Neuron (in vitro differentiated cells): ENCODE measurements around the gene GRB10.

Experiments used
- H2AFZ ChIP-seq: one replicate; pipeline ENCODE4 v1.6.1; 2013; ENCODE audit warnings: low read depth, mild to moderate bottlenecking, inconsistent platforms, low read length, moderate library complexity
- H3K27me3 ChIP-seq: one replicate; pipeline ENCODE4 v1.6.1; 2013; ENCODE audit warnings: low read length; ENCODE audit not compliant: insufficient read depth
- H3K36me3 ChIP-seq: one replicate; pipeline ENCODE4 v1.6.1; 2013; ENCODE audit warnings: low read length; ENCODE audit not compliant: insufficient read depth
- H3K4me1 ChIP-seq: one replicate; pipeline ENCODE4 v1.6.1; 2013; ENCODE audit warnings: low read length; ENCODE audit not compliant: insufficient read depth
- H3K4me3 ChIP-seq: 2 replicates; pipeline ENCODE4 v1.5.1; 2013; ENCODE audit warnings: mild to moderate bottlenecking, low read length, moderate library complexity
- H3K9me3 ChIP-seq: one replicate; pipeline ENCODE4 v1.6.1; 2013; ENCODE audit warnings: low read length

Gene GRB10

DNA sequence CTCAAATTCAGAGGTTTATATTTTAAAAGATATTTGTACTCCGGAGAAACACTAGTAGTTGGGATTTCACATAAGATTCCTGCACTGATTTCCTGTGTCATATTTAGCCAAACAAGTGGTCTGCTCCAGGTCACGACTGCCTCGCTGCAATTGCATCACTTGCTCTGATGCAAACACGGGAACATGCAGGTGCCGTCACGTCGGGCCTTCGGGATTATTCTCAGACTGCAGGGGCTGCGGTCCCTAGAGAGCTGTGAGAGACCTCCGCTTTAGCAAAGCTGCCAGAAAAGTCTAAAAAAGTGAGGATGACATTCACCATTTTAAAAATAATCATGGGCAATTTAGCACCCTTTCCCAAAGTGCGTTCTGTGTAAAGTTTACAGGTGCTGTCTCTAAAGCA lies 124.0 kb downstream of the GRB10 start:
- Histone ChIP-seq H2AFZ (no peak overlapping the region), H3K36me3 (peaks cover 48% of the 10 kb centered on the region), H3K9me3 (no peaks in the 10 kb centered on the region), H3K4me1 (no peaks in the 10 kb centered on the region), H3K27me3 (no peaks in the 10 kb centered on the region), H3K4me3 (no peak overlapping the region)

DNA sequence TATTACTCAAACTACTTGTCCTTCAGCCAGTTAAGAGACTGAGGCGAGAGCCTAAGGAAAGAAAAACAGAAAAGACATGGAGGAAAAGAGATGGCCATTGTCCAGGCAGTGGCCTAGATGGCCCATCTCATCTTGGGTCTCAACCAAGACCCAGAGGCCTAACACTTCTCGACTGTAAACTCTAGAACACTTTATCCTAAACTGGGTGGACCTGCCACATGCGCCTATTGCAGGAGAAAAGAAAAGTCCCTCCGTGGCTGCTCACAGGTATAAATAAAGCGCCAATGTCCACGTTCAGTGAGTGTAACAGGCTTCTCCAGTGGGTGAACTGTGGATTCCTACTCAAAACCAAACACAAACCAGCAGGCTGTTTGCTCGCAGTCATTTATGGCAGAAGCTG lies 124.8 kb downstream of the GRB10 start:
- no peak overlapping the region for H2AFZ ChIP-seq
- H3K4me1 ChIP-seq = no peaks in the 10 kb centered on the region
- H3K9me3 ChIP-seq = no peaks in the 10 kb centered on the region
- H3K36me3 ChIP-seq = peaks cover 42% of the 10 kb centered on the region
- no peak overlapping the region for H3K4me3 ChIP-seq
- H3K27me3 ChIP-seq = no peaks in the 10 kb centered on the region

DNA sequence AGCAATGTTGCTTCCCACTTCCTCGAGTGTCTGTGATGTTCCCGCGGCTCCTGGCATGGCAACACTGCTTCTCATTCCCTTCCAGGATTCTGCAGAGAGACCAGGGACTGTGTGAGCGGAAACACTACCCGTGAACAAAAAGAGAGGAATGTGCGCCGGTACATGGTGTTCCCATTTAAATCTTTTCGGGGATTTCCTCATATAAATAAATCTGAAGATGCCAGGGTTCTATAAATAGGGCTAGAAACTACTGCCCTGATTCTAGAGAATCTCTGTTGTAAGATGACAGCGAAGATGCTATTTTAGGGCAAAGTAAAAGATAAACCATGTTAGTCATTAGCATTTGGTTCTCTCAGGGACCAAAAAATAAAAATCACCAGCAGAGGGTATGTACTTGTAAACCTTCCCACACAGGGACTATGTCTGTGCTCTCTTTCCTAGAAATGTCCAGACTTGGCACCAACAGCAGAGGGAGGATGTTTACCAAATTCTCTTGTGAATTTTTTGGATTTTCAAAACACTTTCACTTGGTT lies 125.3 kb downstream of the GRB10 start:
- Histone ChIP-seq H3K9me3 (no peaks in the 10 kb centered on the region), H3K4me3 (no peak overlapping the region), H3K27me3 (no peaks in the 10 kb centered on the region), H3K36me3 (peaks cover 37% of the 10 kb centered on the region), H2AFZ (no peak overlapping the region), H3K4me1 (no peaks in the 10 kb centered on the region)

DNA sequence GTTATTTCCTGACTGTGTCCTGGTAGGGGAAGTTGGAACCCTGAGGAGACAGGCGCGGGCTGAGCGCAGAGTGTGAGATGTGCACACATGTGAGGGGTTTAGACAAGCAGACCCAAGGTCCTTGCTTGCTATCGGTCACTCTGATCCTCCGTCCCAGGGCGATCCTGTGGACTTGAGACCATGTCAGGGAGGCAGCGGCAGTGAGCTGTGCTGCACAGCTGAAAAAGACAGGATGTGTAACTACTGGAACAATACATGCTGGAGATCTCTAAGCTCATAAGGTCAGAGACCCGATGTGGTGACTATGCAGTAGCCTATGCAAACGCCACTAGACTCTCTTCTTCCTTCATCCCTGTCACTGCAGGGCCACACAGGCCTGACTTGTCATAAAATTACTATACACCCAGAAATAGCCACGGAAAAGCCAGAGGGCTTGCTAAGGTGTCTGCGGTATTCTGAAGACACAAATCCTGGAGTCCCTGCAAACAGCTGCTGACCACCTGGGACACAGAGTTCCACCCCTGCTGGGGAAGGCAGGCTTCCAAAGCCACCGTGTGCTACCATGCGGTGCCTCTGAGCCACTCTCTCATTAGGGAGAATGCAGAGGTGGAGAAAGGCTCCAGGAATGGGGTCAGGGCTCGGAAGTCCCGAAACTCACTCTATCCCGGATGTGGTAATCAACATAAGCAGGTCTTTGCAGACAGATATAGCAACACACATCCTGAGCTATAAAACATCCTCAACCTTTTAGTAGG lies 126.4 kb downstream of the GRB10 start:
- no peak overlapping the region for H2AFZ ChIP-seq
- peaks cover 27% of the 10 kb centered on the region for H3K36me3 ChIP-seq
- H3K4me1 ChIP-seq = no peaks in the 10 kb centered on the region
- no peaks in the 10 kb centered on the region for H3K9me3 ChIP-seq
- H3K4me3 ChIP-seq = no peak overlapping the region
- H3K27me3 ChIP-seq = no peaks in the 10 kb centered on the region

DNA sequence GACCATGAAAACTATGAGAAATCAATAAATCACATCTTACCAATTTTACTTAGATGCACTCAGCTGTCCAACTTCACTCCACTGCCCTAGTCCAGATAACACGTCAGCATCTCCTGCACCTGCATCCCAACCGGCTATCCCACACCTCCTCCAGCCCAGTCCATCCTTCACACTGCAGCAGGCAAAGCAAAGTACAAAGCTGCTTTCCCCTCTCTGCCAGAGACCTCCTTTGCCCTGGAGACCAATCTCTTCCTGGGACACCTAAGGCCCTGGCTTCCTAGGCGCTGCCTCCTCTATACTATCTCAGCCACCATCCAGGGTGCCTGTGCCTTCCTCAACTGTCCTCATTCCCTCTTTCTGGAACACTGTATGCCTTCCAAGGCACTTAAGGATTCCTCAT lies 127.2 kb downstream of the GRB10 start:
- H3K9me3 ChIP-seq = no peaks in the 10 kb centered on the region
- no peaks in the 10 kb centered on the region for H3K27me3 ChIP-seq
- H2AFZ ChIP-seq = no peak overlapping the region
- no peaks in the 10 kb centered on the region for H3K4me1 ChIP-seq
- peaks cover 28% of the 10 kb centered on the region for H3K36me3 ChIP-seq
- no peak overlapping the region for H3K4me3 ChIP-seq

DNA sequence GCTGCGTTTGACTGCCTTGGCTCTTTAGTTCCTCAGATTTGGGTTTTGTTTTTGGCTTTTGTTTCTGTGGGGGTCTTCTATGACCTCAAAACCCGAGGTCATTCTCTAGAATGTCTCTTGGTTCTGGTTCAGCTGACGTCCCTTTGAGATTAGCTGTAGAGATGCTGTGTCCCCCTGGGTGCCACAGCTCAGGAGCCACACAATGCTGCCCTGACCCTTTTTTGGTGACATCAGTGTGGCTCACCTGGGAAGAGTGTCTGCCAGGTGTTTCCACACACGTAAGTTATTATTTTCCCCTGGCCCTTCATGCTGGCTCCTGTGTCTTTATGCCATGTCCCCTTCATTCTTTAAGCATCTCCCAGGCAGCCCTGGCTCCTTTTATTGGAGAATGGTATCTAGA lies 127.7 kb downstream of the GRB10 start:
- H3K4me3 ChIP-seq = no peak overlapping the region
- no peaks in the 10 kb centered on the region for H3K27me3 ChIP-seq
- H3K36me3 ChIP-seq = peaks cover 27% of the 10 kb centered on the region
- no peaks in the 10 kb centered on the region for H3K4me1 ChIP-seq
- H3K9me3 ChIP-seq = no peaks in the 10 kb centered on the region
- no peak overlapping the region for H2AFZ ChIP-seq

DNA sequence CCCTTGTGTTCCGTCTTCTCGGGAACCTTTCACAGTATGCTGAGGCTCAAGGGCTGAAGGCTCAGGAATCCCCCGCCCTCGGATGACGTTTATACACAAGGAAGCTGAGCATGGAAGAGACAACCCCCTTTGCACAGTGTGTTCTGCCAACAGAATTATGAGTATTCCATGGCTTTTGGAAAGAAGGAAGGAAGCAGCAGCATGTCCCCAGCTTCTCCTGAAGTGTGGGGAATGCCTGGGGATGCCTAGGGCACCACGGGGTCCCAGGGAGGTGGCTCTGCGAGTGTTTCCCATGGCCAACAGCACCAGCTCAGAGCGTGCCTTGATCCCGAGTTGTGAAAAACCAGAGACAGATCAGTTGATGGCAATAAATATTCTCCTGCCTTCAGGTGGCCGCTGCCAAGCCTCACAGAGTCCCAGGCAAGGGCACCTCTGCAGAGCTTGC lies 128.7 kb downstream of the GRB10 start:
- Histone ChIP-seq H3K27me3 (no peaks in the 10 kb centered on the region), H3K36me3 (peaks cover 18% of the 10 kb centered on the region), H3K9me3 (no peaks in the 10 kb centered on the region), H3K4me1 (no peaks in the 10 kb centered on the region), H2AFZ (no peak overlapping the region), H3K4me3 (no peak overlapping the region)

DNA sequence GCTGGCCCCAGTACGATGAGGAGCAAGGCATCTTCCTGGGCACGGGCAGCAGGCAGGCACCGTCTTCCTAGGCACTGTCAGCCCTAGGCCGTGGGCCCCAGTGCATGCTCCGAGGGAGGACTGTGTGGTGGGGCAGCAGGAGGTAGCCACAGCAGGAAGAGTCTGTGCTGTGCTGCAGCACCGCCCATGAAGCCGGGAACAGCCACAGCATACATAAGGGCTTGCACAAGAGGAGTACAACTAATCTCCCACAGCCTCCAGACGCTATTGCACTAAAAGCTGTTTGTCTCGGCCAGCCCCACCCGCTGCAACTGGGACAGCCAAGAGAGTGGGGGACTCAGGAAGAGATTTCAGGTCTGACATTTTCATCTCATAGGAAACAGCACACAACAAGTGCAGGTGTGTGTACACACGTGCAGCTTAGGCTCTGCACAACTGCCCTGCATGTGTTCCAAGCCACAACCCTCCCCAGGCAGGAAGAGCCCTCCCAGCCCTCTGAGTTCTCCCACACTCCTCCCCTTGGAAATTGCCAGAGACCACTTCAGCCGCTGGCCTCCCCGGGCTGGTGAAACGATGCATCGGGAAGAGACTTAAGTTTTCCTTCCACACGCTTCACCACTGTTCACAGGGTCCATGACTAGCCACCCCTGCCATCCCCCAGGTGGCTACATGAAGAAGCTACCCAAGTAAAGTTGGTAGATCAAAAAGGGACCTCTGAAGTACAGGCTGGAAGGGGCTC lies 129.4 kb downstream of the GRB10 start:
- H3K9me3 ChIP-seq = no peaks in the 10 kb centered on the region
- H3K36me3 ChIP-seq = peaks cover 17% of the 10 kb centered on the region
- H3K4me1 ChIP-seq = no peaks in the 10 kb centered on the region
- no peaks in the 10 kb centered on the region for H3K27me3 ChIP-seq
- H3K4me3 ChIP-seq = no peak overlapping the region
- no peak overlapping the region for H2AFZ ChIP-seq

DNA sequence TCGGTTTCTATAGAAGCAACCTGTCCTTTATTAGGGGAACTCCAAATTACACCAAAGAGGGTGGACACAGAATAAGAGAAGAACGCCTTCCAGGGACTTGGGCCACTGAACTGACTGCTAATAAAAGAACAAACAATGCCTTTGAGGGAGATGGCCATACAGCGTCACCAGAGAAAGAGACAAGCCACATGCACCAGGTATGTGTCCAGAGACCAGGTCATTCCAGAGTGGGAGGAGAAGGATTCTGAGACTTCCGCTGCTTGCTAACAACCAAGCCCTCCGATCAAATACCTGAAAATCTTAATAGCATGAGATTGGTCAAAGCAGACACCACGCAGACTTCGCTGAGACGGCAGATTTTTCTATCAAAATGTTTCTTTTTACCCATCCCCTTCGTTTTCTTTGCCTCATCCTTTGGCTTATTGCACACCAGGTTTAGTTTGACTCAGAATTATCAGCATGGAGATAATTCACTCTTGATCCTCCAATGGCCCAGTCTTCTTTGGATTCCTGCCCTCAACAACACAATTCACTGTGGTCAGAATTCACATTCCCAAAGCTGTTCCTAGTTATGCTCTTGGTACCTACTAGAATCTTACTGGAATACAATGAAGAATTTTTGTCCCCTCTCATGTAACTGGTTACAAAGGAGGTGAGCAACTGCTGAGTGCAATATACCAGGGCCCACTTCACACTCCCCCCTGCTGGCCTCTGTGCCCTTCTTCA lies 130.1 kb downstream of the GRB10 start:
- Histone ChIP-seq H3K27me3 (no peaks in the 10 kb centered on the region), H3K9me3 (no peaks in the 10 kb centered on the region), H3K36me3 (peaks cover 12% of the 10 kb centered on the region), H3K4me3 (no peak overlapping the region), H2AFZ (no peak overlapping the region), H3K4me1 (no peaks in the 10 kb centered on the region)

DNA sequence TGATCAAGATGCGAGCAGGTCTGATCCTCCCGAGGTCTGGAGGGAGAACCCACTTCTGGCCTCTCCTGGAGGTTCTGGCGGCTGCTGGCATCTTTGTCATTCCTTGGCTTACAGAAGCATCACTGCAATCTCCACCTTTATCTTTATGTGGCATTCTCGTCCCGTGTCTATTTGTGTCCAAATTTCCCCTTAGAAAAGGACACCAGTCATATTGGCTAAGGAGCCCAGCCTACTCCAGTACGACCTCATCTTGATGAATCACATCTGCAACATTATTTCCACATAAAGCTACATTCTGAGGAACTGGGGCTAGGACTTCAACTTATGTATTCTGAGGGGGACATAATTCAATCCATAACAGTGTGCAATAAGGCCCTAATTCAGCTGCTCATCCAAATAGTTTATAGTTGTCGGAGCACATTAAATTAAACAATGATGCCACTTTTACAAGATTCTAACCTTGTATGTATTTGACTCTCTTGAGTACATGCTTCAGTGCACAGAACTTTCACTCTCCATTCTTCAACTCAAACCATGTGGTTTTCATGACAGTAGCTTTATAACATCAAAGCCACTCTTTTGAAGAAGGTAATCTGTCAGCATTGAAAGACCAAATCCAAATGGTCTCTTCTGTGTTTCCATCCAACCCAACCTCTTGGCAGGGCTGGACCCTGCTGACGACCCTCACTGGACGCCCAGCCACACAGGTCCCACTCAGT lies 131.3 kb downstream of the GRB10 start:
- Histone ChIP-seq H3K4me3 (no peak overlapping the region), H3K36me3 (peaks cover 13% of the 10 kb centered on the region), H3K27me3 (no peaks in the 10 kb centered on the region), H3K4me1 (no peaks in the 10 kb centered on the region), H3K9me3 (no peaks in the 10 kb centered on the region), H2AFZ (no peak overlapping the region)

DNA sequence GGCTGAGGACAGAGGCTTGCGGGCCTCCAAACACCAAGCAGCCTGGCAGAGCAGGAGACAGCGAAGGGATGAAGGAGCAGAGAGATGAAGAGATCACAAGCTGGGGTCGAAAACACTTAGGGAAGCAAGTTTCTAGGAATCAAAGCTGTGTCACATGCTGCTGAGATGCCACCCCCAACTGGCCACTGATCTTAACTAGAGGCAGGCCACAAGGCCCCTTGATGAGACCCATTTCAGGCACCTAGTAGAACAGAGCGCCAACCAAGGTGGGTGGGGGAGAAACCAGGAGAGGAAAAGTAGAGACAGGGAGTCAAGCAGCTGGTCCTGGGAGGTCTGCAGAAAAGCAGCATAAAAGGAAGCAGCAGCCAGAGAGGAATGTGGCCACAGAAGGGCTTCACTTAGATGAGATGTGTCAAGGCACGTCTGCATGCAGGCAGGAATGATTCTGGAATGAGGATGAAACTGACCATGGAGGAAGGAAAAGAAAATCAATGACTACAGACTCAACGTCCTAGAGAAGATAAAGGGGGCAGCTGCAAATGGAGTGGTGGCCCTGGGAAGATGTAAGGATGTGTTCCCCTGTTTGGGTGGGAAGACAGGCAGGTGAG lies 132.5 kb downstream of the GRB10 start:
- Histone ChIP-seq H3K4me1 (no peaks in the 10 kb centered on the region), H3K27me3 (no peaks in the 10 kb centered on the region), H3K36me3 (peaks cover 13% of the 10 kb centered on the region), H3K9me3 (no peaks in the 10 kb centered on the region), H2AFZ (no peak overlapping the region), H3K4me3 (no peak overlapping the region)

DNA sequence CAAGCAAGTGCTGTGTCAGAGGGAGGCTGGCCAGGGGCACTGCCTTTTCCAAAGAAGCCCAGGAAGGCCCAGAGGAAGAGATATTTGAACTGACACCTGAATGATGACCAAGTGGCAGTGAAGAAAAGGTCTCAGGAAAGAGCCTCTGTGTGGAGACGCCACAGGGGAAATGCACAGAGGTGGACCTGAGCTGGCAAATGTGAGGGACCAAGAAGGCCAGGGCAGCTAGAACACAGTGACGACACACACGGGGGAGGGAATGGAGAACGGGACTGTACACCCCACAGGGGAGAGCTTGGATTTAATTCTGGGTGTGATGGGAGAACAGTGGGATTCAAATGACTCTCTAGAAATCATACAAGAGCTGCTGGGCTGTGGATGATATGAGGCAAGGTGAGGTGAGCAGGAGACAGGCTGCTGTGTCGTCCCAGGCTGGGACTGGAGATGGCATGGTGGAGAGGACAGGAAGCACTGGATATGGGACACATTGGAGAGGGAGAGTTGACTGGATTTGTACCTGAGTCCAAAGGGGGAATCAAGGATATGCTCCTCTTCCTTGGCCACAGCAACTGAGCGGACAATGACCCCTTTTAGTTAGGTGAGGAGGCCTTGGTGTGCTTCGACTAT lies 133.3 kb downstream of the GRB10 start:
- H3K36me3 ChIP-seq = peaks cover 13% of the 10 kb centered on the region
- H3K4me1 ChIP-seq = no peaks in the 10 kb centered on the region
- H3K4me3 ChIP-seq = no peak overlapping the region
- no peak overlapping the region for H2AFZ ChIP-seq
- H3K27me3 ChIP-seq = no peaks in the 10 kb centered on the region
- no peaks in the 10 kb centered on the region for H3K9me3 ChIP-seq
